HG02884 (cell line): ENCODE data around the gene KRTAP17-1.
"Not testable (repeated sequence)": the region's sequence is repeated elsewhere in the genome, so short reads cannot be mapped to it uniquely, and the experiment has no call there.

Experiments used
- ATAC-seq: cut with Tn5 transposase; IDR thresholded peaks from one replicate; pipeline ENCODE4 v1.9.1; 2021; ENCODE audit warnings: mild to moderate bottlenecking, moderate library complexity; ENCODE audit not compliant: unreplicated experiment

Gene KRTAP17-1

GRCh38 chr17:41307647-41308046, 7.9 kb downstream of the KRTAP17-1 start:
- no peak for ATAC-seq

- no peak for ATAC-seq
These were observed 11.4 kb downstream of the KRTAP17-1 start for GRCh38 chr17:41304091-41304490.

- no peak for ATAC-seq
These were observed 12.5 kb downstream of the KRTAP17-1 start for GRCh38 chr17:41302981-41303380.

- no peak for ATAC-seq
These were observed 13.3 kb downstream of the KRTAP17-1 start, which contains the start of gene KRTAP29-1 for GRCh38 chr17:41301916-41302901. Gene KRTAP29-1 (minus strand): TSS chr17:41302851. CDS start chr17:41302851, 0 bp downstream.

- no peak for ATAC-seq
These were observed 14.2 kb downstream of the KRTAP17-1 start for GRCh38 chr17:41301204-41301790.

- no peak for ATAC-seq
These were observed 16.9 kb downstream of the KRTAP17-1 start for GRCh38 chr17:41298458-41299135.

GRCh38 chr17:41296846-41297245, 18.7 kb downstream of the KRTAP17-1 start:
- ATAC-seq: no peak

- ATAC-seq: no peak
These were observed 21.5 kb downstream of the KRTAP17-1 start for GRCh38 chr17:41294016-41294415.

GRCh38 chr17:41287050-41287449, 28.5 kb downstream of the KRTAP17-1 start:
- no peak for ATAC-seq

- no peak for ATAC-seq
These were observed 31.0 kb downstream of the KRTAP17-1 start for GRCh38 chr17:41284546-41284945.

GRCh38 chr17:41284043-41284442, 31.5 kb downstream of the KRTAP17-1 start:
- no peak for ATAC-seq

- no peak for ATAC-seq
These were observed 37.1 kb downstream of the KRTAP17-1 start for GRCh38 chr17:41278176-41278955.

- not testable (repeated sequence) for ATAC-seq
These were observed 39.8 kb downstream of the KRTAP17-1 start, which contains the start of gene KRTAP9-7 for GRCh38 chr17:41275648-41276190. Gene KRTAP9-7 (plus strand): TSS chr17:41275698. CDS start chr17:41275698, 0 bp downstream.

GRCh38 chr17:41271858-41272257, 43.7 kb downstream of the KRTAP17-1 start:
- no peak for ATAC-seq

- ATAC-seq: not testable (repeated sequence)
These were observed 44.2 kb downstream of the KRTAP17-1 start for GRCh38 chr17:41271323-41271722.

- no peak for ATAC-seq
These were observed 47.8 kb downstream of the KRTAP17-1 start for GRCh38 chr17:41267711-41268110.

- ATAC-seq: no peak
These were observed 50.4 kb downstream of the KRTAP17-1 start, which contains the start of gene KRTAP9-6 for GRCh38 chr17:41265078-41265477. Gene KRTAP9-6 (plus strand): TSS chr17:41265378. CDS start chr17:41265378, 0 bp downstream.
